Progenitor cell of endocrine pancreas (in vitro differentiated cells): ENCODE measurements around the gene SHISA2. TPM values are rescaled to one million over a fixed set of nuclear protein-coding genes. Genes with fewer than 3 reads are reported as not detected.
A peak's percentile ranks its signal among the peaks of the same experiment; 100 is the strongest.
"Not testable (repeated sequence)": the region's sequence is repeated elsewhere in the genome, so short reads cannot be mapped to it uniquely, and the experiment has no call there.

Experiments
- DNase-seq: peaks from one replicate; pipeline ENCODE4 v3.0.0; 2021; ENCODE audit warnings: low spot score; ENCODE audit not compliant: unreplicated experiment
- H3K27ac Mint-ChIP-seq: 2 replicates; pipeline ENCODE4 v1.8.0; 2021; ENCODE audit warnings: mild to moderate bottlenecking, moderate library complexity, mixed read lengths
- H3K27me3 Mint-ChIP-seq: 2 replicates; pipeline ENCODE4 v1.8.0; 2021; ENCODE audit warnings: mixed read lengths
- H3K36me3 Mint-ChIP-seq: 2 replicates; pipeline ENCODE4 v1.8.0; 2022; ENCODE audit warnings: mixed read lengths; ENCODE audit not compliant: insufficient read depth
- H3K4me1 Mint-ChIP-seq: 2 replicates; pipeline ENCODE4 v1.8.0; 2021; ENCODE audit warnings: low read depth, mixed read lengths
- H3K4me3 Mint-ChIP-seq: 2 replicates; pipeline ENCODE4 v1.8.0; 2021; ENCODE audit warnings: low read depth, mild to moderate bottlenecking, moderate library complexity, mixed read lengths
- H3K9me3 Mint-ChIP-seq: 2 replicates; pipeline ENCODE4 v1.8.0; 2021; ENCODE audit warnings: low read depth, mixed read lengths
- CTCF ChIP-seq: fragments of 200-600 bp; sonication (generic); IDR thresholded peaks from one replicate; pipeline ENCODE4 v1.5.0; 2021; ENCODE audit warnings: antibody characterized with exemption, mild to moderate bottlenecking; ENCODE audit not compliant: unreplicated experiment
- long read RNA-seq: library from polyadenylated mRNA; unstranded; transcript quantifications from one replicate; pipeline ENCODE4 v2.0.0, GENCODE V29; 2020
- total RNA-seq: library from RNA; stranded (reverse); gene quantifications from 2 replicates; pipeline ENCODE4 v1.2.1, GENCODE V29; 2021

The SHISA2 gene
- total RNA-seq: 15.2 and 18.1 TPM in 2 replicates
- long read RNA-seq, partial matches to known transcripts: 1 of 1 reads
- long read RNA-seq, other reads (novel, unspliced or antisense): 0 of 1 reads

- Mint-ChIP-seq H3K27ac (peak within 1 kb of the TSS; percentile 1), H3K4me1 (peaks cover 5% of the 10 kb centered on the region), H3K9me3 (no peaks in the 10 kb centered on the region), H3K27me3 (peaks cover 27% of the 10 kb centered on the region), H3K36me3 (peaks cover 2% of the 10 kb centered on the region), H3K4me3 (peak within 1 kb of the TSS; percentile 63)
- no peak for TF ChIP-seq CTCF
- DNase-seq: peak; percentile 40
Observed at GRCh38 chr13:26051657-26052311, at the start of gene SHISA2. Gene SHISA2 (minus strand): TSS chr13:26052016. CDS start chr13:26050975, 1,041 bp downstream.

- Mint-ChIP-seq H3K4me3 (no peak overlapping the region), H3K27ac (no peak overlapping the region), H3K9me3 (peaks cover 3% of the 10 kb centered on the region), H3K27me3 (no peaks in the 10 kb centered on the region), H3K36me3 (no peaks in the 10 kb centered on the region), H3K4me1 (no peaks in the 10 kb centered on the region)
- no peak for TF ChIP-seq CTCF
- DNase-seq: no peak
Observed at GRCh38 chr13:26095846-26096610, 44.2 kb upstream of the SHISA2 start.

GRCh38 chr13:26095338-26095737, 43.5 kb upstream of the SHISA2 start:
- Mint-ChIP-seq H3K9me3 (peaks cover 3% of the 10 kb centered on the region), H3K36me3 (no peaks in the 10 kb centered on the region), H3K4me3 (no peak overlapping the region), H3K27ac (no peak overlapping the region), H3K27me3 (no peaks in the 10 kb centered on the region), H3K4me1 (no peaks in the 10 kb centered on the region)
- TF ChIP-seq CTCF: peak; percentile 28
- DNase-seq: no peak

- not testable (repeated sequence) for H3K4me1 Mint-ChIP-seq, H3K9me3 Mint-ChIP-seq, H3K4me3 Mint-ChIP-seq, DNase-seq, H3K36me3 Mint-ChIP-seq
- Mint-ChIP-seq H3K27me3 (peaks cover 11% of the 10 kb centered on the region), H3K27ac (peak overlapping the region; percentile 14)
Observed at GRCh38 chr13:26076821-26077220, 25.0 kb upstream of the SHISA2 start.

- H3K27me3 Mint-ChIP-seq: peaks cover 17% of the 10 kb centered on the region
- no peak overlapping the region for H3K27ac Mint-ChIP-seq
- no peaks in the 10 kb centered on the region for H3K4me1 Mint-ChIP-seq
- no peaks in the 10 kb centered on the region for H3K9me3 Mint-ChIP-seq
- TF ChIP-seq CTCF: no peak
- H3K36me3 Mint-ChIP-seq: no peaks in the 10 kb centered on the region
- no peak for DNase-seq
- no peak overlapping the region for H3K4me3 Mint-ChIP-seq
Observed at GRCh38 chr13:26075498-26075897, 23.7 kb upstream of the SHISA2 start.

GRCh38 chr13:26074706-26075105, 22.9 kb upstream of the SHISA2 start:
- no peaks in the 10 kb centered on the region for H3K9me3 Mint-ChIP-seq
- no peaks in the 10 kb centered on the region for H3K36me3 Mint-ChIP-seq
- no peak for TF ChIP-seq CTCF
- no peaks in the 10 kb centered on the region for H3K4me1 Mint-ChIP-seq
- no peak overlapping the region for H3K27ac Mint-ChIP-seq
- no peak overlapping the region for H3K4me3 Mint-ChIP-seq
- peaks cover 17% of the 10 kb centered on the region for H3K27me3 Mint-ChIP-seq
- no peak for DNase-seq
